OCI-LY3 (cell line): ENCODE measurements around the gene RPH3AL.

ENCODE experiments used
- H2AFZ ChIP-seq: fragments of 200-600, 300-600 bp; shearing (Covaris generic); 2 replicates; pipeline ENCODE4 v1.6.0; 2014; ENCODE audit warnings: antibody characterized with exemption, low read depth, low read length
- H3K27ac ChIP-seq: fragments of 200-600, 300-600 bp; sonication (generic); 2 replicates; pipeline ENCODE4 v1.5.1; 2014; ENCODE audit warnings: mild to moderate bottlenecking, low read length, moderate library complexity, mixed read lengths
- H3K27me3 ChIP-seq: fragments of 200-600, 300-600 bp; sonication (generic); 2 replicates; pipeline ENCODE4 v1.6.1; 2014; ENCODE audit warnings: low read depth, low read length, mixed read lengths
- H3K36me3 ChIP-seq: fragments of 200-600, 300-600 bp; sonication (generic); replicated peaks from 2 replicates; pipeline ENCODE3; 2014; ENCODE audit warnings: low read depth, low read length, mixed read lengths
- H3K4me1 ChIP-seq: fragments of 300-600, 200-600 bp; sonication (generic); 2 replicates; pipeline ENCODE4 v1.6.1; 2014; ENCODE audit warnings: low read length, mixed read lengths
- H3K4me2 ChIP-seq: fragments of 200-600, 300-600 bp; sonication (generic); 2 replicates; pipeline ENCODE4 v1.6.1; 2014; ENCODE audit warnings: low read length, mixed read lengths
- H3K4me3 ChIP-seq: fragments of 300-600, 200-600 bp; sonication (generic); 2 replicates; pipeline ENCODE4 v1.5.1; 2014; ENCODE audit warnings: antibody characterized with exemption, mild to moderate bottlenecking, low read length, moderate library complexity
- H3K79me2 ChIP-seq: fragments of 300-600, 200-600 bp; shearing (Covaris generic); 2 replicates; pipeline ENCODE4 v1.6.1; 2014; ENCODE audit warnings: mild to moderate bottlenecking, low read length, mixed read lengths
- H3K9ac ChIP-seq: fragments of 300-600, 200-600 bp; shearing (Covaris generic); 2 replicates; pipeline ENCODE4 v1.6.0; 2014; ENCODE audit warnings: mild to moderate bottlenecking, low read length, moderate library complexity
- H3K9me3 ChIP-seq: fragments of 200-600, 300-600 bp; shearing (Covaris generic); 2 replicates; pipeline ENCODE4 v1.6.1; 2014; ENCODE audit warnings: low read length, mixed read lengths; ENCODE audit not compliant: insufficient read depth
- H4K20me1 ChIP-seq: fragments of 200-600, 300-600 bp; sonication (generic); 2 replicates; pipeline ENCODE4 v1.6.1; 2016; ENCODE audit warnings: low read length, mixed read lengths; ENCODE audit not compliant: insufficient read depth
- EZH2phosphoT487 ChIP-seq: fragments of 200-600 bp; shearing (Covaris generic); IDR thresholded peaks from 2 replicates; pipeline ENCODE4 v1.6.1; 2018; ENCODE audit warnings: antibody characterized with exemption, mixed run types, low read depth
- TF ChIP-seq, protein P1 (sequence below): fragments of 200-600, 300-600 bp; sonication (generic); IDR thresholded peaks from 2 replicates; pipeline ENCODE4 v1.5.1; 2014; ENCODE audit warnings: antibody characterized with exemption, low read length, low read depth

RPH3AL gene

DNA sequence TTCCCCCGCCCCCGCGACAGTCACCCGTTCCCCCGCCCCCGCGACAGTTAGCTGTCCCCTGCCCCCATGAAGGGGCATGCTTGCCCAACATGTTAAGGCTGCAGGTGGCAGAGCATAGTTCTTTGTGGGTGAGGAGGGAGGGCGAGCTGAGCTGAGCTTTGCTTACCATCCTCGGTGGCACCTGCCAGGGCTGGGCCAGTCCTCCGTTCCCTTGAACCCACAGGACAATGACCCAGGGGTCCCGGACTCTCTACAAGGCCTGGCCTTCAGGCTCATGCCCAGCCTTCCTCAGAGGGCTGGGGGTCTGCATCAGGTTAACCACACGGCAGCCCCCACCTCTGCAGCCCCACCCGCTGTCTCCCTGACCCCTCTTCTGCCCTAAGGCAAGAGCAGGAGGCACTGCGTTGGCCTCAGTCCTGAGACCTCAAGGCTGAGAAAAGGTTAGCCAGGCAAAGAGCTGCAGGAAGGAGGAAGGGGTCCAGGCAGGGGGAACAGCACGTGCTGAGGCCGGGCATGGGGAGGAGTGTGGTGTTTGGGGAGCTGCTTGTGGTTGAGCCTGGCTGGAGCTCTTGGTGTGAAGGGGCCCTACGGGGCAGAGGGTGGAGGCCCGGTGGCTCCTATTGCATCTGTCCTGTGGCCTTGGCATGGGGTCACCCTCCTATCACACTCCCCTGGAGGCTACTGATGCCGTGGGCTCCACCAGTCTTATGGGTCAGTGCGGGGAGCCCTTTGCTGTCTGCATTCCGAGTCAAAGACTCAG is 159.8 kb downstream of the RPH3AL start:
- no peaks in the 10 kb centered on the region for H3K79me2 ChIP-seq
- peaks cover 32% of the 10 kb centered on the region for H3K4me1 ChIP-seq
- H3K9me3 ChIP-seq: no peaks in the 10 kb centered on the region
- TF ChIP-seq EZH2phosphoT487: no peak
- TF ChIP-seq, protein P1, sequence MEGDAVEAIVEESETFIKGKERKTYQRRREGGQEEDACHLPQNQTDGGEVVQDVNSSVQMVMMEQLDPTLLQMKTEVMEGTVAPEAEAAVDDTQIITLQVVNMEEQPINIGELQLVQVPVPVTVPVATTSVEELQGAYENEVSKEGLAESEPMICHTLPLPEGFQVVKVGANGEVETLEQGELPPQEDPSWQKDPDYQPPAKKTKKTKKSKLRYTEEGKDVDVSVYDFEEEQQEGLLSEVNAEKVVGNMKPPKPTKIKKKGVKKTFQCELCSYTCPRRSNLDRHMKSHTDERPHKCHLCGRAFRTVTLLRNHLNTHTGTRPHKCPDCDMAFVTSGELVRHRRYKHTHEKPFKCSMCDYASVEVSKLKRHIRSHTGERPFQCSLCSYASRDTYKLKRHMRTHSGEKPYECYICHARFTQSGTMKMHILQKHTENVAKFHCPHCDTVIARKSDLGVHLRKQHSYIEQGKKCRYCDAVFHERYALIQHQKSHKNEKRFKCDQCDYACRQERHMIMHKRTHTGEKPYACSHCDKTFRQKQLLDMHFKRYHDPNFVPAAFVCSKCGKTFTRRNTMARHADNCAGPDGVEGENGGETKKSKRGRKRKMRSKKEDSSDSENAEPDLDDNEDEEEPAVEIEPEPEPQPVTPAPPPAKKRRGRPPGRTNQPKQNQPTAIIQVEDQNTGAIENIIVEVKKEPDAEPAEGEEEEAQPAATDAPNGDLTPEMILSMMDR: no peak
- H3K27me3 ChIP-seq: no peaks in the 10 kb centered on the region
- no peak overlapping the region for H2AFZ ChIP-seq
- H3K27ac ChIP-seq: no peak overlapping the region
- H3K4me2 ChIP-seq: no peak overlapping the region
- no peaks in the 10 kb centered on the region for H3K36me3 ChIP-seq
- no peak overlapping the region for H3K9ac ChIP-seq
- H4K20me1 ChIP-seq: no peaks in the 10 kb centered on the region
- H3K4me3 ChIP-seq: no peak overlapping the region

DNA sequence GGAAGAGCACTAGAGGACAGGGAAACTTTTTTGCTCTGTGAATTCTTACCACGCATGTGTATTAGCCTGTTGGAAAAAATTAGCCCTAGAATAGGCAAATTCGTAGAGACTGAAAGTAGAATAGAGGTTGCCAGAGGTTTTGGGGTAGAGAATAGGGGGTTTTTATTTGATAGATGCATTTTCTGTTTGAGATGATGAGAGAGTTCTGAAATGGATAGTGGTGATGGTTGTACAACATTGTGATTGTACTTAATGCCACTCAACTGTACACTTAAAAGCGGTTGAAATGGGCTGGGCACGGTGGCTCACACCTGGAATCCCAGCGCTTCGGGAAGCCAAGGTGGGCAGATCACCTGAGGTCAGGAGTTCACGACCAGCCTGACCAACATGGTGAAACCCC is 163.2 kb downstream of the RPH3AL start:
- Histone ChIP-seq H3K27ac (peak overlapping the region; percentile 74), H4K20me1 (no peaks in the 10 kb centered on the region), H3K4me3 (0 out of 2 replicates have a peak overlapping the region, but pooled peaks have one; percentile 3), H3K27me3 (no peaks in the 10 kb centered on the region), H3K79me2 (no peaks in the 10 kb centered on the region), H3K4me1 (peaks cover 53% of the 10 kb centered on the region), H3K9ac (peak overlapping the region; percentile 18; the same call in 1 of the 2 replicates), H3K4me2 (peak overlapping the region; percentile 53), H3K9me3 (no peaks in the 10 kb centered on the region), H3K36me3 (no peaks in the 10 kb centered on the region), H2AFZ (no peak overlapping the region)
- TF ChIP-seq, protein P1: no peak
- no peak for TF ChIP-seq EZH2phosphoT487

DNA sequence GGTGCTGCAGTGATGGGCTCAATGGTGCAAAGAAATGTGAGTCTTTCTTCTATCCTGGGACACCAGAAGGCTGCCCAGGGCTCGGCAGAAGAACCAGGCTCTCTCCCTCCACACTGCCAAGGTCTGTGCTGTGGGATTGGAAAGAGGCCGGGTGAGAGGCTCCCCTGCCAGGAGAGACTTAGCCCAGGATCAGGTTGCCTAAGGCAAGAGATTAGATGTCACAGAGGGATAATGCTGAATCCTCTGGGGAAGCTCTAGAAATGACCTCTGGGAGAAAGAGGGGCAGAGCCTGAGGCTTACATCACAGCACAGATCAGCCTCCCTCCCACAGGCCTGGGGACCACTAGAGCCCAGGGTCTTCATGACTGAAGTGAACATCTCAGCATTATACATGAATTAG is 165.5 kb downstream of the RPH3AL start:
- Histone ChIP-seq H3K4me2 (0 out of 2 replicates have a peak overlapping the region, but pooled peaks have one; percentile 56), H3K36me3 (no peaks in the 10 kb centered on the region), H3K9ac (no peak overlapping the region), H3K79me2 (no peaks in the 10 kb centered on the region), H3K4me3 (no peak overlapping the region), H4K20me1 (no peaks in the 10 kb centered on the region), H3K4me1 (peaks cover 53% of the 10 kb centered on the region), H3K27ac (peak overlapping the region; percentile 60; the same call in 1 of the 2 replicates), H3K27me3 (no peaks in the 10 kb centered on the region), H3K9me3 (no peaks in the 10 kb centered on the region), H2AFZ (no peak overlapping the region)
- TF ChIP-seq, protein P1: no peak
- TF ChIP-seq EZH2phosphoT487: no peak

DNA sequence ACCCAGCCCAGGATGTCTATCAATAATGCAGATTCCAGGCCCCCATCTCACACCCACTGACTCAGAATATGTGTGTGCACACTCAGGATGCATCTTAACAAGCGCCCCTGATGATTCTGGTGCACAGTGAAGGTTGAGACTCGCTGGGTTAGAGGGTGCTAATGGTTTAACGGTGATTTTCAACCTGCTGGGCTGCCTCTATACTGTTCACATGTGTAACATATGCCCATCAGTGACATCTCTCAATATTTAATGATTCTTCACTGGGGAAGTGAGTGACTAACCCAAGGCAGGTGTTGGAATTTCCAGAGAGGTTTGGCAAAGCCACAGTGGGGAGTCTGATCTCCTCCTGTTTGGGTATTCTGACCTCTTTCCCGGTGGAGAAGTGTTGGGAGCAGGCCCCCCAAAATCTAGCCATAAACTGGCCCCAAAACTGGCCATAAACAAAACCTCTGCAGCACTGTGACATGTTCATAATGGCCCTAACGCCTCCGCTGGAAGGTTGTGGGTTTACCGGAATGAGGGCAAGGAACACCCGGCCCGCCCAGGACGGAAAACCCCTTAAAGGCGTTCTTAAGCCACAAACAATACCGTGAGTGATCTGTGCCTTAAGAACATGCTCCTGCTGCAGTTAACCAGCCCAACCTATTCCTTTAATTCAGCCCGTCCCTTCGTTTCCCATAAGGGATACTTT is 167.0 kb downstream of the RPH3AL start:
- H3K36me3 ChIP-seq: no peaks in the 10 kb centered on the region
- H2AFZ ChIP-seq: no peak overlapping the region; the same call in 1 of the 2 replicates

More for the DNA sequence above, 167.0 kb downstream of the RPH3AL start:
- H3K27me3 ChIP-seq: no peaks in the 10 kb centered on the region
- peak overlapping the region; percentile 56 for H3K4me2 ChIP-seq
- no peaks in the 10 kb centered on the region for H3K9me3 ChIP-seq
- H3K9ac ChIP-seq: peak overlapping the region; percentile 45; the same call in 1 of the 2 replicates
- H3K4me1 ChIP-seq: peaks cover 53% of the 10 kb centered on the region
- no peaks in the 10 kb centered on the region for H4K20me1 ChIP-seq
- no peaks in the 10 kb centered on the region for H3K79me2 ChIP-seq
- H3K4me3 ChIP-seq: peak overlapping the region; percentile 36
- TF ChIP-seq EZH2phosphoT487: no peak
- TF ChIP-seq, protein P1: no peak
- peak overlapping the region; percentile 60 for H3K27ac ChIP-seq
